Measurements from ENCODE around the gene CDKN1A.

Gene CDKN1A

GRCh38 chr6:36715469-36715868, 37.0 kb downstream of the CDKN1A start:
- TF ChIP-seq, protein P1, sequence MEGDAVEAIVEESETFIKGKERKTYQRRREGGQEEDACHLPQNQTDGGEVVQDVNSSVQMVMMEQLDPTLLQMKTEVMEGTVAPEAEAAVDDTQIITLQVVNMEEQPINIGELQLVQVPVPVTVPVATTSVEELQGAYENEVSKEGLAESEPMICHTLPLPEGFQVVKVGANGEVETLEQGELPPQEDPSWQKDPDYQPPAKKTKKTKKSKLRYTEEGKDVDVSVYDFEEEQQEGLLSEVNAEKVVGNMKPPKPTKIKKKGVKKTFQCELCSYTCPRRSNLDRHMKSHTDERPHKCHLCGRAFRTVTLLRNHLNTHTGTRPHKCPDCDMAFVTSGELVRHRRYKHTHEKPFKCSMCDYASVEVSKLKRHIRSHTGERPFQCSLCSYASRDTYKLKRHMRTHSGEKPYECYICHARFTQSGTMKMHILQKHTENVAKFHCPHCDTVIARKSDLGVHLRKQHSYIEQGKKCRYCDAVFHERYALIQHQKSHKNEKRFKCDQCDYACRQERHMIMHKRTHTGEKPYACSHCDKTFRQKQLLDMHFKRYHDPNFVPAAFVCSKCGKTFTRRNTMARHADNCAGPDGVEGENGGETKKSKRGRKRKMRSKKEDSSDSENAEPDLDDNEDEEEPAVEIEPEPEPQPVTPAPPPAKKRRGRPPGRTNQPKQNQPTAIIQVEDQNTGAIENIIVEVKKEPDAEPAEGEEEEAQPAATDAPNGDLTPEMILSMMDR (IDR thresholded peaks at IDR 0.05; ENCODE audit: low read depth, low read length, missing control alignments), result no peak
- H3K4me3 ChIP-seq (ENCODE audit: low read depth, low read length), result no peak overlapping the region
- DNase-seq (ENCODE audit: low read depth), result no peak
- in situ Hi-C loops (cut with HindIII; ENCODE audit: low sequenced_read_pairs), result no loop called here

GRCh38 chr6:36716476-36717093, 38.1 kb downstream of the CDKN1A start:
- TF ChIP-seq, protein P1 (IDR thresholded peaks at IDR 0.05; ENCODE audit: low read depth, low read length, missing control alignments), result no peak
- no peak overlapping the region for H3K4me3 ChIP-seq (ENCODE audit: low read depth, low read length)
- no peak for DNase-seq (ENCODE audit: low read depth)
- in situ Hi-C loops (cut with HindIII; ENCODE audit: low sequenced_read_pairs), result no loop called here

GRCh38 chr6:36717231-36717825, 38.8 kb downstream of the CDKN1A start:
- in situ Hi-C loops (cut with HindIII; ENCODE audit: low sequenced_read_pairs), result no loop called here
- no peak for DNase-seq (ENCODE audit: low read depth)

GRCh38 chr6:36717871-36718540, 39.5 kb downstream of the CDKN1A start:
- no peak overlapping the region for H3K4me3 ChIP-seq (ENCODE audit: low read depth, low read length)
- in situ Hi-C loops (cut with HindIII; ENCODE audit: low sequenced_read_pairs), result no loop called here
- TF ChIP-seq, protein P1 (IDR thresholded peaks at IDR 0.05; ENCODE audit: low read depth, low read length, missing control alignments), result no peak
- no peak for DNase-seq (ENCODE audit: low read depth)

More at GRCh38 chr6:36717231-36717825, 38.8 kb downstream of the CDKN1A start:
- no peak overlapping the region for H3K4me3 ChIP-seq (ENCODE audit: low read depth, low read length)
- TF ChIP-seq, protein P1 (IDR thresholded peaks at IDR 0.05; ENCODE audit: low read depth, low read length, missing control alignments), result no peak

- DNase-seq (ENCODE audit: low read depth), result no peak
- TF ChIP-seq, protein P1 (IDR thresholded peaks at IDR 0.05; ENCODE audit: low read depth, low read length, missing control alignments), result no peak
- in situ Hi-C loops (cut with HindIII; ENCODE audit: low sequenced_read_pairs), result no loop called here
- H3K4me3 ChIP-seq (ENCODE audit: low read depth, low read length), result no peak overlapping the region
Measured at GRCh38 chr6:36718560-36718959, 40.0 kb downstream of the CDKN1A start.

GRCh38 chr6:36719126-36719525, 40.6 kb downstream of the CDKN1A start:
- no peak overlapping the region for H3K4me3 ChIP-seq (ENCODE audit: low read depth, low read length)
- TF ChIP-seq, protein P1 (IDR thresholded peaks at IDR 0.05; ENCODE audit: low read depth, low read length, missing control alignments), result no peak
- in situ Hi-C loops (cut with HindIII; ENCODE audit: low sequenced_read_pairs), result no loop called here
- no peak for DNase-seq (ENCODE audit: low read depth)

Measured in astrocyte of the cerebellum (primary cell).